D341Med (cell line): ENCODE measurements around the gene IL17RA.
A peak's percentile ranks its signal among the peaks of the same experiment; 100 is the strongest.

Source experiments
- DNase-seq: peaks from one replicate; pipeline ENCODE4 v3.0.0; 2012; ENCODE audit warnings: low spot score

Gene IL17RA

DNA sequence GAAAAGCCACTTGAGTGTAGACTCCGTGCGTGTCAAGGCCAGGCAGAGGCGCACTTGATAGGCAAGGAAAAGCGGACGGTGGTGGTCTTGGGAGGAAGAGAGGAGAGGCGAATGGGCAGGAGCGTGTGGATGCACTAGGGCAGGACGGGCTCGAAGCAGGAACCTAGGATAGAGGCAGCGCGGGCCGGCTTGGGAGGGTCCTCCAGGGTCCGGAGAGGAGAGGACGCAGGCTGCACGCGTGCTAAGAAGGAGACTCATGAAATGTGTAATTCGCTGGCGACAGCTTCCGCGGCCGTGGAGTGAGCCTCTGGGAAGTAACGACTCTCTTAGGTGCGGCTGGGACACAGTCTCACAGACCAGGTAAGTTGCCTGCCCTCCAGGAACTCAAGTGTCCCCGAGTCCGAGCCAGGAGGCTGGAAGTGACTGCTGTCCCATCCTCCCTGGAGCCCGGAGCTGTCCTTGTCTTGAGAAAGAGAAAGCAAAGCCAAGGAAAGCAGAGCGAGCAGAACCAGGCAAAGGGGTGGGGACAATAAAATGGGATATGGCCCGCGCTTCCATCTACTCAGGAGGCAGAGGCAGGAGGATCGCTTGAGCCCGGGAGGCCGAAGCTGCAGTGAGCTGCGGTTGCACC is 874 bp upstream of the IL17RA start:
- no peak for DNase-seq

DNA sequence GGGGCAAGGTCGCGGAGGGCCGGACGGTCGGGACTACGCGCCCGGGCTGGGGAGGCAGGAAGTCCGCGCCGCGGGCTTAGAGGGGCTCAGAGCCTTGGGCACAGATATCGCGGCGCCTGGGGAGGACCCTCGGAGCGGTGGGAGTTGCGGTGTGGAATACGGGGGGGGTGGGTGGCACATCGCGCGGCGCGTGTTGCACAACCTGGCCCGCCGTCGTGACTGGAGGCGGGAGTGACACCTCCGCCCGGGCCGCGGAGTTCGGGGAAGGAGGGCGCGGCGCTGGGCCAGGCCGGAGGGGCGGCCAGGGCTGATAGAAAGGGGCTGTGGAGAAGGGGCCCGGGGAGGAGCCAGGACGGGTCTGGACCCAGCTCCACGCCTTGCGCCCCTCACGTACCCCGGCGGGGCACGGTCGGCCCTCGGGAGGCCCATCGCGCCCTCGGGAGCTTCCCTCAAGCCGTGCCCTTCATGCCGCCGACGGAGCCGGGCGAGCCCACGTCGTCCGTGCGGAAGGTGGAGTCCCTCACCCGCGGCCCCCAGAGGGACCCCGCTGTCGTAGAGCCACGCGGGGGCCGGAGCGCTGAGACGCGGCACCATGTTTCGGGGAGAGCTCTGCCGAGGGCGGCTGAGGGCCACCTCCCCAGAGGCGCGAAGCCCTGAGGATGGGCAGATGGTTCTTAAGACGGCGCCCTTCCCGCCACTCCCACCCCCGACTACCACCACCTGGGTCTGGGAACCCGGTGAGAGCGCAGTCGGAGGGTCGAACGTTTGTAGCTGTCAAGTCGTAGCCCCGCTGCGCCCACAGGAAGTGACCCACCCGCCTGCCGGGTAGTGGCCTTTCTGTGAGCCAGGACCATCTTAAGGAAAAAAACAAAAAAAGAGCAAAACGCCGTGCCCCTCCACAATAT is 729 bp downstream of the IL17RA start:
- peak; percentile 64 for DNase-seq

DNA sequence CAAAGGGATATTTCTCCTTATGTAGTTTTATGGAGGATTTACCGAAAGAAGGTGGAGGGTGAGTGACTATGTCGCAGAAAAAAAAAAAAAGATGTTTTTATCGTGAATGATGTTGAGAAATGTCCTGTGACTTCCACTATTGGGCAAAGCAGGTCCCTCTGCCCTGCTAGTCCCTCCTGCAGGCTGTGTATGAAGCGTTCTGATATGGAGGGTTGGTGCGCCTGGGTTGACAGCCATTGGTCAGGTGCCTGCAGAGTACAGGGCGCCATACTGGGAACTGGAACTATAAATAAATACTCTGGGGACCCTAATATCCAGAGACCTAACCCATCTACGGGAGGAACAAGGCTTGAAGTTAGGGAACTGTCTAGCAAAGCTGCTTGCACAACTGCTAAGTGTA is 1.5 kb downstream of the IL17RA start:
- DNase-seq, result no peak

DNA sequence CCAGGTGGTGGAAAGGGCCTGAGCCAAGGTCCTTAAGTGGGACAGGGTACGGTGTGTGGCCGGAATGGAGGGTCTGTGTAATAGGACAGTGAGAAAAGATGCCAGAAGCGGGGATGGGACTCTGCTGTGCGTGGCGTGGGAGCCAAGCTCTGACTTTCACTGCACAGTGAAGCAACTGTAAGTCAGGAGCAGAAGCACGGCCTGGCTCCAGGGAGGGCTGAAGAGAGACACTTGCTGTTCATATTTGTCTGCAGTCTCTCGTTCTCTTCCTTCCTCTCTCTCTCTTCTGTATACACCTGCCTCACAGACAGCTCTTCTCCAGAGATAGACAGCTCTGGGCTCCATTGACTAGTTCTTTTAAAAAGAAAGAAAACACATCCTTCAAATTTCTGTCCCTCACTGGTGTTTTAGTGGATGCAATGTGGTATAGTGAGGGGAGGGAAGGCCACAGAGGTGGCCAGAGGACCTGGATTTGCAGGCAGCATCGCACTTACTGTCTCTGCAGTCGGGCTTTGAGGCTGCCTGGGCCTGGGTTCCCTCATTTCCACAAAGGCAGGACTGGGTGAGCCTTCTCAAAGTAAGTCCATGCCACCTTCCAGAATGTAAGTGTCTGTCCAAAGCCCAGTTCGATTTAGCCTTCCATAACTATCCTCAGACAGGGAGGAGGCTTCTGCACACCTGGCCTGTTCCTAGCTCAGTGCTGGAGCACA is 2.1 kb downstream of the IL17RA start:
- DNase-seq, result no peak

DNA sequence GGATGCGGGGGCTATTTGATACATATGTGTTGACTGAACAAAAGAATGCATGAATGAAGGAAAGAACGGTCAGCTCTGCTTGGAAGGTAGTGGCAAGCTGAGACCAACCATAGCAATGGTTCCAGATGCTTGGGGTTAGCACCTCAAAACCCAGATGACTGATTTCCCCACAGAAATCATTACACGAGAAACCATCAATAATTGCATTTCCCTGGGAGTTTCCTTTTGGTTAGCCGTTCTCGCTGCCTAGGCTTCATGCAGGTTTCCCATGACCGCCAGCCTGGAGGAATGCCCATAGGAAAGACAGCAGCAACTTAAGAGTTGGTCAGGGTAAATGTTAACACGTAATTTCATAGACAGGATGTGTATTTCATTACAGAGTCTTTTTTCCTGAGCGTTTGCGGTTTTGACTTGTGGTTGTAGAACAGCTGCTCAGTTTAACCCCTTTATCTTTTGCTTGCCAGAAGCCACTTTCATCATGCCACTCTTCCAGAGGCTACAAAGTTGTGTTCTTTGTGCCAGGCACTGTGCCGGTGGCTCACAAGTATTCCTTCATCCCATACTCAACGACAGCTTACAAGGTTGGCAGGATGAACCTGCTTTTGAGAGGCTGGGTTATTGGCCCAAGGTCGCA is 2.8 kb downstream of the IL17RA start:
- no peak for DNase-seq

DNA sequence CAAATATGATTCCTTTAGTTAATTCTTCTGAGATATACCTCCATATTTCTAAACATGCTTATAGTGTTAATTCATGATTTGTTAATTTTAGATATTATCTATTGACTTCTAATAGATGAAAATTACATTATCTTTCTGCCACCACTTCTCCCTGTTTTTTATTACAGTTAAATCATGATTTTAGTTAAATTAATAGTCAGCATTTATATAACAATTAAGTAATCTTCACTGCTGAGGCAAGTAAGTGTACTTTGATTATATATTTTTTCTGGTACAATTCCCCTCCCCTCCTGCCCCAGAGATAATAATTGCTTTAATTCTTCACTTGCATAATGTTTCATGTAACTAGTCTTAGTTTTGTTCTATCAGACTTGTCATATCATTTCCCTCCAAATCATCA is 5.8 kb downstream of the IL17RA start:
- no peak for DNase-seq

DNA sequence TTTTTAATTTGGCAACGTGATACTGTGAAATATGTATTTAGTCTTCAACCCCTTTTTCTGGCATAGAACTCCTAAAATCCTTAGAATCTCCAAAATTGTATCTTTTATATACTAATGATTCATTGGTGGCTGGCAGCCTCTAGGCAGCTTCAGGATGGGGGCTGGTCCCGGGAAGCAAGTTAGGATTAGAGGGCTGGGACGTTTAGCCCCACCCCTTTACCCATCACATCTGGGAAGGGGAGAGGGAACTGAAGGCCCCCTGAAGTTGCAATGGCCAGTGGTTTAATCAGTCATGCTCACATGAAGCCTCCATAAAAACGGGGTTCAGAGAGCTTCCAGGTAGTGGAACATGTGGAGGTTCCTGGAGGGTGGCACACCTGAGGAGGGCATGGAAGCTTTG is 7.1 kb downstream of the IL17RA start:
- DNase-seq, result no peak

DNA sequence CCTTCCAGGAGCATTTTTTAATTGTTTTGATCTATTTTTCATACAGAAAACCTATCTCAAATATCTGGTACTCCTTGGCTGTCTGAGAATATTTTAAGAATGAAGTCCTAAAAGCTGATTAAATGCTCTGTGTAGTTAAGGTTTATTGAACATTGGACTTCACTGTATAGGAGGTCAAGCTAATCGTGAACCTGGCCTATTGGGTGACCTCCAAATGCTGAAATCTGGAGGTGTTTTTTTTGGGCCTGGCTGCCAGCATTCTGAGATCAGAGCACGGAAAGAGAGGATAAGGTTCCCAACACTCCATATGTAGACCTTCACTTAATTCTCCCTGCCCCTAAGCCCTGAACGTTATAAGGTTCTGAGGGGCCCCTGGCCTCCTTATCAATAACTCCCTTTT is 8.3 kb downstream of the IL17RA start:
- no peak for DNase-seq

DNA sequence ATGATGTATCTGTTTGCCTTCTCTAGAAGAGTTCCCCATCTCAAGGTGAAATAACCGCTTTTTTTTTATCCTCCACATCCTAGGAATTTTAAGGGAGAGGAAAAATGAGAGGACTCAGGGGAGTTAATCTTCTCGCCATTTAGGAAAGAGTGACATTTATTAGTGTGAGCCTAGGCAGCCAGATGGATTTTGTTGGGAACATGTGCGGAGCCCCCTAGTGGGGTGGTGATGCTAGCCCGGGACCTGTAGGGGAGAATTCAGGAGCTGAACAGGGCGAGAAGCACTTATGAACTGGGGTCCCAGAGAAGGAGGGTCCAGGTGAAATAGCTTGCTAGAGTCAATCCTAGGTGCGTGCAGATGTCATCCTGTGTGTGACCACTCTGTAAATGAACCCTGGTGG is 10.7 kb downstream of the IL17RA start:
- DNase-seq, result peak; percentile 73

DNA sequence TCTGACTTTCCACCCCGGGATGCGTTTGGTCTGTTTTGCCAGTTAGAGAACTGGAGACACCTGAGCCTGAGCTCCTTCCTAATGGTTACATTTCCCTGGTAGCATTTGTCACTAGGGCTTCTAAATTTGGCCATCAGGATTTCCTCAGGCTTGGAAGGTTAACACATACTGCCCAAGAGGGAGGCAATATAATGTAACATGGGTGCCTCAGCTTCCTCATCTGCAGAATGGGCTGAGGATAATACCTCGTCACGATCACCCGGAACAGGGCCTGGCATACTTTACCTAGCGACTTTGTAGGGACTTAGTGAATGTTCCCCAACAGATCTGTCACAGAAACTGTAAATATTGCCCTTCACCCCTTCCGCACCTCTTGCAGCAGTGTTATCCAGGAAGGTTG is 11.3 kb downstream of the IL17RA start:
- DNase-seq, result no peak

DNA sequence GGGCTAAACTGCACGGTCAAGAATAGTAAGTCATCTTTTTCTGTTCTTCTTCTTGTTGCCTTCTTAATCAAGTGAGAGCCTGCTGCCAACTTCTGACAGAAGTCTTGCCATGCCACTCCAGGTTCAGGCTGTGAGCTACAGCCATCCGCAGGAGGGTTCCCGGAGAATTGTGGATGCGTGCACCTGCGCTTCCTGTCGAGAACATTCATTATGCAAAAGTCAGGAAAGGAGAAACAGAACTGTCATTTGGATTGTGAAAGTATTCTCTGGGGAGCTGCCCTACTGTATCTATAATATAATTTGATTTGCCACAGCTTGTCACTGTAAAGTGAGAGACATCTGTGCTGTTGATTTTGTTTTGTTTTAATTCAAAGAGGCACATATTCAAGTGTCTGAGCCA is 12.3 kb downstream of the IL17RA start:
- DNase-seq, result no peak

DNA sequence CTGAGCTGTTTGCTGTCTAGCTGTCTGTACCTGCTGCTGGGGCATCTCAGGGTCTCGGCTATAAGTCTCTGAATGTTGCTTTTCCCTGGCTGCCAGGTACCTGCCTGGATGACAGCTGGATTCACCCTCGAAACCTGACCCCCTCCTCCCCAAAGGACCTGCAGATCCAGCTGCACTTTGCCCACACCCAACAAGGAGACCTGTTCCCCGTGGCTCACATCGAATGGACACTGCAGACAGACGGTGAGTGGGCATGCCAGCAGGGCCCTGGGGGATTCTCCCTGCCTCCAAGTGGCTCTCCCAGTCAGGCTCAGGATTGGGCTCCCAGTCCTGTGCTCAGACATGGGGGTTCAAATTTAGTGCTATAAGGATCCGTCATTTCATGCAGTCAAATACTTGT is 12.9 kb downstream of the IL17RA start:
- DNase-seq, result no peak

DNA sequence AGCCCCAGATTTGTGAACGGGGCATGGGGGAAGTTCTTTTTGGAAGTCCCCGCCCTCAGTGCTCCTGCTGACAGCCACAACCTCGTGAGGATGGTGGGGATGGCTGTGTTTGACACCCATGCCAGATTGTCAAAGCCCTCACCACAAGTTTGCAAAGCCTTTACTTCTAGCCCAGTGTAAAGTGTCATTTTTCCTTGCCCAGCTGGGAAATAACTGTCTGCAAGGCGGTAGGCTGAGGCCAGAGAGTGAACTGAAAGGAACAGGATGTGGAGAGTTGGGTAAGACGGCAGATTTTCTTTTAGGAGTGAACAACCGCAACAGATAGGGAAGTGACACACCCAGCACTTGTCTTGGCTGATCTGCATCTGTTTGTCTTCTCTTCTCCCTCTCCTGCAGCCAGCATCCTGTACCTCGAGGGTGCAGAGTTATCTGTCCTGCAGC is 13.6 kb downstream of the IL17RA start:
- no peak for DNase-seq

DNA sequence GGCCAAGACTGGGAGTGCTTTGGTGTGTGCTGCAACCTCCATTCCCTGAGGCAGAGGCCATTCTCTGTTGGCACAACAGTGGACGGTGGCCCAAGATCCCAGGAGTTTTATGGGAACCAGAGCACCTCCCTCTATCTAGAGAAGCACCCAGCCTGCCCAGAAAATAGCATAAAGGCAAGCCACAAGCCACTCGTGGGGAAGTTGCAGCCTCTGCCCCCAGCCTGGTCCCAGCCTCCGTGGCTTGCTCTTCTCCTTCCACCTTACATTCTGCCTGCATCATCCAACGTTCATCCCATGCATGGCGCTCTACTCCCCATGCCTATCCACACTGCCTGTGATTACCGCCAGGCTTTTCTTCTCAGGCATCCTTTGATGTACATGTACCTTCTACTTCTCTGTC is 15.8 kb downstream of the IL17RA start:
- DNase-seq, result no peak

DNA sequence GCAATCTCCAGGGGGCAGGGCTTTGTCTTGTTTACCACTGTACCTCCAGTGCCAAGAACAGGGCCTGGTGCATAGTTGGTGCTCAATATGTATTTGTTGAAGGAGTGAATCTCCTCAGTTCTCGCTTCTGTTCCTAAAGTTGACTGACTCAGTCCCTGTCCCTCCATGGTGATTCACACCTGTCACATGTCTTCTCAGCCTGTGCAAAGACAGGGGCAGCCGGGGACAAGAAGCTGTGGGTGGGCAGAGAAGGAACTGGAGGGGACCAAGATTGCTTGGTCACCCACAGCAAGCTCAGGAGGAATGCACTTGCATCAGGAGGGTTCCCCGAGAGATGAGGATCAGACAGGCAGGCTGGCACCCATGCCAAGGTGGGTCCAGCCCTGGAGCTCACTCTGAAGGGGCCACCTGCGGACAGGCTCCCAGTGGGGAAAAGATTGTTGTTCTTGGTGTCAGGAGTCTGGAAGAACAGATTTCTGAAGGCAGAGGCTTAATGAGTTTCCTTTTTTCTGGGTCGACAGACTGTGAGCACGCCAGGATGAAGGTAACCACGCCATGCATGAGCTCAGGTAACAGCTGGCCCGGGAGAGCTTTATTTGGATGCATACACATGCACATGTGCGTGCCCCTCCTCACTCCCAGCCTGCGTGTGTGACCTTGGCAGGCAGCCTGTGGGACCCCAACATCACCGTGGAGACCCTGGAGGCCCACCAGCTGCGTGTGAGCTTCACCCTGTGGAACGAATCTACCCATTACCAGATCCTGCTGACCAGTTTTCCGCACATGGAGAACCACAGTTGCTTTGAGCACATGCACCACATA is 16.9 kb downstream of the IL17RA start:
- no peak for DNase-seq

DNA sequence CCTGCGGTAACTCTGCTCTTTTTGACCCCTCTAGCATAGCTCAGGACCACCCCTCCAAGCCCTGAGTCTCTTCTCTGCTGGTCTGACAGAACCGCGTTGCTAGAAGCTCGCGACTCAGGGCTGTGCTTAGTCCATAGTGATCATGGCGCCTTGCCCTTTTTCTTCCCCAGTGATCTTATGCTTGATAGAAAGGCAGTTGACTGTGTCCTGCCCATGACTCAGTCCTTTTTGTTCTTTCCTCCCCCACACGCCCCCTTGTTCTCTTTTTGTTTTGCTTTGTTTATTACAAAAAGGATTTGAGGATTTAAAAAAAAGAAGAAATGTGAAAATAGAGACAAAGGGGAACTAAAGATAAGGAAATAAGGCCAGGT is 17.5 kb downstream of the IL17RA start:
- DNase-seq, result no peak

DNA sequence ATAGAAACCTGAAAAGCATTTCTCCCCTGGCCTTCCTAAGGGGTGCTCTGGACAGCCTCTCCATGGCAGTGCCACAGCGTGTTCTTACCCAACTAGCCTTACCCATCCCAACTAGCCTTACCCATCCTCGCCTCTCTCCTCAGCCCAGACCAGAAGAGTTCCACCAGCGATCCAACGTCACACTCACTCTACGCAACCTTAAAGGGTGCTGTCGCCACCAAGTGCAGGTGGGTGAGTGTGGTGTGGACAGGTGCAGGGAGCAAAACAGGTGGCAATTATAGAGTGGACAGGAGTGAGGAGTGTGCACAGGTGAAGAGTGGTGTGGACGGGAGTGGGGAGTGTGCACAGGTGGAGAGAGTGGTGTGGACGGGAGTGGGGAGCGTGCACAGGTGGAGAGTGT is 18.6 kb downstream of the IL17RA start:
- peak; percentile 8 for DNase-seq

DNA sequence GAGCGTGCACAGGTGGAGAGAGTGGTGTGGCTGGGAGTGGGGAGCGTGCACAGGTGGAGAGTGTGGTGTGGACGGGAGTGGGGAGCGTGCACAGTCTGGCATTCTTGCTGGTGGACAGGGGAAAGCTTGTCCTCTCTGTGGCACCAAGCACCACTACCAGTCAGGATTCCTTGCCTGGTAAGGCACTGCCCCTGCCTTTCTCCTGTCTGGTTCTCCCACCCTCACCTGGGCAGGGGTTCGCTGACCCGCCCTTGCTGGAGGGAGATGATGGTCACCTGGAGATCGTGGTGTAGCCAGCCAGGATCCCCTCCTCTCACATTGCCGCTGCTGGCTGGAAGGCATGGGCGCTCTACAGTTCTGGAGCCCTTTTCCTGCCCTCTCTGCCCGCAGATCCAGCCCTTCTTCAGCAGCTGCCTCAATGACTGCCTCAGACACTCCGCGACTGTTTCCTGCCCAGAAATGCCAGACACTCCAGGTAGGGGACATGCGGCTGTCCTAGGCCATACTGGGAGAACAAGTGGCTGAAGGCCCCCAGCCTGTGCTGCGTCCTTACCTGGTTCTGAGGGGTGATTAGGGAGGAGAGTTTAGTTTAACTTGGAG is 19.6 kb downstream of the IL17RA start:
- DNase-seq, result no peak

DNA sequence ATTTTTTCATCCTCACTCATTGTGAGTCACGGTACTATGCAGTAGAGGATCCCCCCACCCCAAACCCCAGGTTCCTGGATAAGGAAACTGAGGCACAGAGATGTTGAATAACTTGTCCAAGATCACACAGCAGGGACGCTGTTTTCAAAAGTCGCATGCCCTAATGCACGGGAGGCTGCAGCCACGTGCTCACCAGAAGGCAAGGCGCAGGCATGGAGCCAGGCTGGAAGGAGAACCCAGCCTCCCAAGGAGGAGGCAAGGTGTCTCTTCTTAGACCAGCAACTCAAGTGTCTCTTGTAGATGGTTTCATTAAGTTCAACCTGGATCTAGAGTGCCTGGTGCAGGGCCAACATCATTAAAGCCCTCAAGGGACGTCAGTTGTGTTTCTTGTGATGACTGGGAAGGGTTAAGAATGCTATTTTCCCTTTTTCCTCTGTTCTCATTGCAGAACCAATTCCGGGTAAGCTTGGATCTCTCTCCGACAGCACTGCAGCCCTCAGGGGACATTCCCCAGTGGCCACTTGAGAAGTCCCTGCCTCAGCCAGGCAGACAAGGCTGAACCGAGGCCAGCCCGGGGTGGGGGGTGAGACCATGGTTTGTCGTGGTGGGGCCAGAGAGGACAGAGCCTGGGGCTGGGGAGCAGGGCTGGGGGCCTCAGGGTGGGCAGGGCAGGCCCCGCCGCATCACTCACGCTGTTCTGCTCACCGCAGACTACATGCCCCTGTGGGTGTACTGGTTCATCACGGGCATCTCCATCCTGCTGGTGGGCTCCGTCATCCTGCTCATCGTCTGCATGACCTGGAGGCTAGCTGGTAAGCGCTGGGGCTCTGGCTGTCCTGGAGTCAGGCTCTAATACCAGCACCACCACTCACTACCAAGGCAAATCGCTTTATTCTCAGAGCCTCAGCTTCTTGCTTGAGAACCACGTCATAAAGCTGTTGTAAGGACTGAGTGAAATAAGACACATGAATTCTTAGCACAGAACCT is 20.6 kb downstream of the IL17RA start:
- peak; percentile 27 for DNase-seq

DNA sequence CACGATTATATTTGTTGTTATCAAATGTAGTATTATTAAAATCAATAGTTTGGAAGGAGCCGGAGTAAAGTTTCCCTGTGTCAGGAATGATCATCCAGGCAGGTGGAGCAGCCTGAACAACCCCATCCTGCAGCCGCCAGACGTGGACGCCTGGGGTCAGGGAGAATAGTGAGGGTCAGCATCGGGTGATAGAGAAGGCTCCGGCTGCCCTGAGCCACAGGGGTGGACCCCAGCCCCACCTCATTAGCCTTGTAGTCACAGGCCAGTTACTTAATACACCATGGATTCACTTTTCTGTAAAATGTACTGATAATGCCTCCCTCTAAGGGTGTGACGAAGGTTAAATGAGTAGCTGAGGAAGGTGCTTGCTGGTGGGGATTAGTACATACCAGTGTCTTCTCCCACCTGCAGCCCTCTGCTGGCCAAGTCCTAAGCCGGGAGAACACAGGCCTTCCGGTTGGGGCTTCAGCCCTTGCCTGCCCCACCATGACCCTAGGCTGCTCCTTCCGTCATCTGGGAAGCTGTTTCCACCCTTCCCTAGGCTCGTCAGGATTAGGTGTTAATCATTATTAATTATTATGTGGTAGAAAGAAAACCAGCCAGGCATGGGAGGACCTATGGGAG is 21.5 kb downstream of the IL17RA start:
- DNase-seq, result peak; percentile 52
